ENCODE measurements around the gene DDX51. TPM values are rescaled to one million over a fixed set of nuclear protein-coding genes. Genes with fewer than 3 reads are reported as not detected.

DDX51 gene
- total and polyA plus RNA-seq, 2 of the 13 experiments (the other 11 are each of a cell fraction or from before 2014, with no cell fraction given), result 10.1 TPM

GRCh38 chr12:132154341-132154761 lies 10.2 kb upstream of the DDX51 start:
- Histone ChIP-seq H3K27ac (ENCODE audit: extremely low read length, insufficient read depth, low read length) (no peak overlapping the region), H3K79me2 (ENCODE audit: insufficient read depth, low read length) (no peaks in the 10 kb centered on the region), H3K4me2 (ENCODE audit: low read depth, low read length) (peak overlapping the region; percentile 87), H3K27me3 (ENCODE audit: control insufficient read depth in 1 of 2, insufficient read depth in 2 of 2, low read length in 2 of 2) (no peaks in the 10 kb centered on the region), H3K4me1 (ENCODE audit: insufficient read depth, low read length) (peaks cover 14% of the 10 kb centered on the region), H3K4me3 (replicated peaks in 1 of 3; ENCODE audit: insufficient read depth in 1 of 3, low read depth in 2 of 3, low read length in 3 of 3) (peak overlapping the region; percentile 39 to 70 (median 48); a peak in 5 of 6 replicates), H4K20me1 (ENCODE audit: insufficient read depth, low read length) (peaks cover 3% of the 10 kb centered on the region; the same call in 1 of the 2 replicates), H2AFZ (ENCODE audit: low read length) (no peak overlapping the region), H3K36me3 (replicated peaks in 1 of 2; ENCODE audit: control insufficient read depth in 1 of 2, insufficient read depth in 2 of 2, low read length in 2 of 2) (peaks cover 0 to 2% of the 10 kb centered on the region in 2 experiments; a peak in 2 of 5 replicates), H3K9me3 (ENCODE audit: low read length) (no peaks in the 10 kb centered on the region), H3K9ac (ENCODE audit: insufficient read depth, low read depth, low read length) (peak overlapping the region; percentile 47)
- FAIRE-seq (no peak), DNase-seq (ENCODE audit: low spot score) (peak; percentile 33), ATAC-seq (peak; percentile 67)
- BruUV-seq (replicated peaks), result no TSS peak
- ChIA-PET POLR2A (interaction anchor here (1.0 kb wide), 1 partner anchor 9 kb away, joined by 6 read pairs; no protein-coding TSS in a partner anchor), CTCF (ENCODE audit: low intra/inter-chr PET ratio, low total read pairs) (interaction anchor here (0.9 to 3.3 kb wide), 3 partner anchors 10 to 188 kb away, joined by 3 to 31 read pairs (median 10); partner anchors contain the start of genes DDX51 and NOC4L)
- in situ Hi-C loops (cut with HindIII; ENCODE audit: extremely low pct_ligation_motif_present, low pct_unique_long_range_greater_than_20kb), result no loop called here
- 0% methylated on average over 1 of the region's 21 CpGs for whole genome bisulfite sequencing (ENCODE audit: low lambda C conversion rate)
- intact Hi-C loops (cut with micrococcal nuclease; ENCODE audit: unreplicated experiment), result loop anchor here (2.0 kb wide), 2 partner anchors 64 to 260 kb away; no protein-coding TSS in a partner anchor
- TF ChIP-seq CREM (IDR thresholded peaks at IDR 0.05) (no peak), CREM (CRISPR knock-in tag; IDR thresholded peaks at IDR 0.05) (no peak), HOXA5 (CRISPR knock-in tag; IDR thresholded peaks at IDR 0.05) (no peak), ZNF354B (CRISPR knock-in tag; IDR thresholded peaks at IDR 0.05) (no peak), ZNF761 (CRISPR knock-in tag; conservative IDR thresholded peaks at IDR 0.05) (0 out of 2 replicates have a peak, but pooled peaks have one; percentile 43), ZBTB40 (IDR thresholded peaks at IDR 0.05) (no peak), ZBTB40 (CRISPR knock-in tag; IDR thresholded peaks at IDR 0.05) (peak; percentile 26; the same call in 1 of the 2 replicates), HNF4G (IDR thresholded peaks at IDR 0.05; ENCODE audit: borderline replicate concordance, low read depth, low read length) (0 out of 2 replicates have a peak, but pooled peaks have one; percentile 10), HNF4G (CRISPR knock-in tag; IDR thresholded peaks at IDR 0.05; ENCODE audit: borderline replicate concordance, low read depth) (no peak), NFYB (CRISPR knock-in tag; IDR thresholded peaks at IDR 0.05) (no peak)
- TF ChIP-seq, protein P1, sequence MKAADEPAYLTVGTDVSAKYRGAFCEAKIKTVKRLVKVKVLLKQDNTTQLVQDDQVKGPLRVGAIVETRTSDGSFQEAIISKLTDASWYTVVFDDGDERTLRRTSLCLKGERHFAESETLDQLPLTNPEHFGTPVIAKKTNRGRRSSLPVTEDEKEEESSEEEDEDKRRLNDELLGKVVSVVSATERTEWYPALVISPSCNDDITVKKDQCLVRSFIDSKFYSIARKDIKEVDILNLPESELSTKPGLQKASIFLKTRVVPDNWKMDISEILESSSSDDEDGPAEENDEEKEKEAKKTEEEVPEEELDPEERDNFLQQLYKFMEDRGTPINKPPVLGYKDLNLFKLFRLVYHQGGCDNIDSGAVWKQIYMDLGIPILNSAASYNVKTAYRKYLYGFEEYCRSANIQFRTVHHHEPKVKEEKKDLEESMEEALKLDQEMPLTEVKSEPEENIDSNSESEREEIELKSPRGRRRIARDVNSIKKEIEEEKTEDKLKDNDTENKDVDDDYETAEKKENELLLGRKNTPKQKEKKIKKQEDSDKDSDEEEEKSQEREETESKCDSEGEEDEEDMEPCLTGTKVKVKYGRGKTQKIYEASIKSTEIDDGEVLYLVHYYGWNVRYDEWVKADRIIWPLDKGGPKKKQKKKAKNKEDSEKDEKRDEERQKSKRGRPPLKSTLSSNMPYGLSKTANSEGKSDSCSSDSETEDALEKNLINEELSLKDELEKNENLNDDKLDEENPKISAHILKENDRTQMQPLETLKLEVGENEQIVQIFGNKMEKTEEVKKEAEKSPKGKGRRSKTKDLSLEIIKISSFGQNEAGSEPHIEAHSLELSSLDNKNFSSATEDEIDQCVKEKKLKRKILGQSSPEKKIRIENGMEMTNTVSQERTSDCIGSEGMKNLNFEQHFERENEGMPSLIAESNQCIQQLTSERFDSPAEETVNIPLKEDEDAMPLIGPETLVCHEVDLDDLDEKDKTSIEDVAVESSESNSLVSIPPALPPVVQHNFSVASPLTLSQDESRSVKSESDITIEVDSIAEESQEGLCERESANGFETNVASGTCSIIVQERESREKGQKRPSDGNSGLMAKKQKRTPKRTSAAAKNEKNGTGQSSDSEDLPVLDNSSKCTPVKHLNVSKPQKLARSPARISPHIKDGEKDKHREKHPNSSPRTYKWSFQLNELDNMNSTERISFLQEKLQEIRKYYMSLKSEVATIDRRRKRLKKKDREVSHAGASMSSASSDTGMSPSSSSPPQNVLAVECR (CRISPR knock-in tag; IDR thresholded peaks at IDR 0.05; ENCODE audit: borderline replicate concordance), result peak; percentile 38; the same call in 1 of the 2 replicates
